A375 (cell line): Measurements from ENCODE around the gene TNFSF4. TPM values are rescaled to one million over a fixed set of nuclear protein-coding genes. Genes with fewer than 3 reads are reported as not detected.

Experiments
- total RNA-seq: library from RNA; depleted of rRNA; stranded (reverse); fragments of >200 nt; shearing (Covaris generic); gene quantifications from 2 replicates; pipeline ENCODE4 v1.2.3, GENCODE V29; 2014; rRNA removed

The TNFSF4 gene, protein sequence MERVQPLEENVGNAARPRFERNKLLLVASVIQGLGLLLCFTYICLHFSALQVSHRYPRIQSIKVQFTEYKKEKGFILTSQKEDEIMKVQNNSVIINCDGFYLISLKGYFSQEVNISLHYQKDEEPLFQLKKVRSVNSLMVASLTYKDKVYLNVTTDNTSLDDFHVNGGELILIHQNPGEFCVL
- total RNA-seq, result 0.61 and 0.79 TPM in 2 replicates

DNA sequence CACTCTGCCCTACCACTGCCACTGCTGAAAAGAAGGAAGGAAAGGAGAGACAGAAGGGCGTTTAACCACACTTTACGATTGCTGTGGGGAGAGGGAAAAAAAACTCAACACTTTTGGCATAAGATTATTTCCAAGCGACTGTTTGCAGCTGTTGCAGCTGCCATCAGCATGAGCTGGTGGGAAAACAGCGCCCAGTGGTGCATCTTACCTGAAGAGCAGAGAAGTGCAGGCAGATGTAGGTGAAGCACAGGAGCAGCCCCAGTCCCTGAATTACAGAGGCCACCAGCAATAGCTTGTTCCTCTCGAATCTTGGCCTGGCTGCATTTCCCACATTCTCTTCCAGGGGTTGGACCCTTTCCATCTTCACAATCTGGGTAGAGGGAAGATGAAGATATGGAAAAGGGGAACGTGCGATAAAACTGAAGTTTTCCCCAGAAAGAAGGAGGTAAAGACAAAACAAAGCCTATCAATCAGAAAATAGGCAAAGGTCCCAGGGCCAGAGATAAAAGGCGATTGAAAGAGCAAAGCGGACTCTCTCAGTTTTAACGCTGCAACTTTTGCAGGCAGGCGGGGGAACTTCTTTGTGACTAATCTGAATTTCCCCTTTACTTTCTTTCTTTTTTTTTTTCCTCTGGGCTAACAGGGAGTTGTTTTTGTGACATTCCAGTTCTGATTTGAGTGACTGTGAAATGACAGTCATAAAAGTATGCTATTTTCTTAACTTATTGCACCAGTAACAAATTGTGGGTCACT lies at the start of gene TNFSF4:
Gene TNFSF4, minus strand, starts transcription at position 516 of the 753 bp plus-strand sequence. Its CDS starts 155 bp downstream, at position 361.

Other genes starting within 250 kb of the TNFSF4 start
- gene TNFSF18, start 156.4 kb downstream of the TNFSF4 start, total RNA-seq, result 0.30 and 0.40 TPM in 2 replicates